H1 (cell line): ENCODE measurements around the gene MSI2. TPM values are rescaled to one million over a fixed set of nuclear protein-coding genes. Genes with fewer than 3 reads are reported as not detected.

Experiments
- CTCF ChIA-PET: fragments of 300-600 bp; sonication (Branson Sonifier 250); formaldehyde crosslinking; loops from one replicate; lab custom pipeline; 2021; ENCODE audit not compliant: partially characterized antibody; lab: Charles Lee
- POLR2A ChIA-PET: fragments of 300-600 bp; sonication (Branson Sonifier 250); formaldehyde crosslinking; loops from one replicate; lab custom pipeline; 2021; ENCODE audit warnings: inconsistent platforms; ENCODE audit not compliant: partially characterized antibody; lab: Charles Lee
- DNase-seq, 2 experiments: peaks; one replicate each; pipeline versions ENCODE4 v3.0.0 to v3.0.0-alpha.2; 2010 to 2022; ENCODE audit warnings: low spot score in 2 of 2, low read depth in 1 of 2, mixed read lengths in 1 of 2
- FAIRE-seq: peaks from 2 replicates; lab custom pipeline; 2011; peaks lifted over from hg19 to GRCh38; lab: Jason Lieb, UNC
- H2AFZ ChIP-seq: 2 replicates; pipeline ENCODE4 v1.8.1; 2012; ENCODE audit warnings: low read length, inconsistent platforms
- H2AK5ac ChIP-seq: 2 replicates; pipeline ENCODE4 v1.6.1; 2013; ENCODE audit warnings: low read depth, low read length
- H2BK120ac ChIP-seq: replicated peaks from 2 replicates; pipeline ENCODE3; 2013; ENCODE audit warnings: low read depth, low read length, inconsistent platforms
- H2BK12ac ChIP-seq: 2 replicates; pipeline ENCODE4 v1.6.1; 2013; ENCODE audit warnings: low read depth, low read length
- H2BK15ac ChIP-seq: 2 replicates; pipeline ENCODE4 v1.6.1; 2013; ENCODE audit warnings: low read length
- H2BK20ac ChIP-seq: 2 replicates; pipeline ENCODE4 v1.6.1; 2013; ENCODE audit warnings: low read length
- H2BK5ac ChIP-seq: 2 replicates; pipeline ENCODE4 v1.6.1; 2013; ENCODE audit warnings: low read depth, low read length
- H3K14ac ChIP-seq: 2 replicates; pipeline ENCODE4 v1.6.1; 2013; ENCODE audit warnings: inconsistent platforms; ENCODE audit not compliant: insufficient read length
- H3K18ac ChIP-seq: 2 replicates; pipeline ENCODE4 v1.6.1; 2013; ENCODE audit warnings: low read length; ENCODE audit errors: extremely low read depth
- H3K23ac ChIP-seq: 2 replicates; pipeline ENCODE4 v1.6.1; 2013; ENCODE audit warnings: inconsistent platforms; ENCODE audit not compliant: insufficient read length
- H3K23me2 ChIP-seq: 2 replicates; pipeline ENCODE4 v1.6.1; 2013; ENCODE audit warnings: low read depth, low read length
- H3K27ac ChIP-seq: 2 replicates; pipeline ENCODE4 v1.6.1; 2011; ENCODE audit warnings: low read depth, low read length, inconsistent platforms
- H3K27me3 ChIP-seq, 4 experiments: replicated peaks in 1 of 4; 1 replicate in 1 of 4; 2 replicates in 3 of 4; pipeline versions ENCODE4 v1.6.1 to v1.8.1; 2011 to 2013; ENCODE audit warnings: low read length in 3 of 4, mild to moderate bottlenecking in 3 of 4, inconsistent platforms in 2 of 4, mixed read lengths in 2 of 4, moderate library complexity in 1 of 4; ENCODE audit not compliant: control insufficient read depth in 3 of 4, insufficient read depth in 3 of 4; ENCODE audit errors: extremely low read depth in 1 of 4
- H3K36me3 ChIP-seq, 4 experiments: 2 replicates each; pipeline versions ENCODE4 v1.6.1 to v1.8.1; 2011 to 2013; ENCODE audit warnings: mild to moderate bottlenecking in 4 of 4, low read length in 3 of 4, moderate library complexity in 2 of 4, control low read depth in 1 of 4, inconsistent platforms in 1 of 4; ENCODE audit not compliant: insufficient read depth in 4 of 4, control insufficient read depth in 2 of 4
- H3K4ac ChIP-seq: replicated peaks from 2 replicates; pipeline ENCODE3; 2013; ENCODE audit warnings: low read length, low read depth, mixed read lengths, inconsistent platforms; ENCODE audit not compliant: insufficient read length
- H3K4me1 ChIP-seq, 4 experiments: replicated peaks in 1 of 4; 1 replicate in 1 of 4; 2 replicates in 3 of 4; pipeline versions ENCODE4 v1.6.1 to v1.8.1; 2011 to 2013; ENCODE audit warnings: low read length in 3 of 4, inconsistent platforms in 2 of 4, mixed read lengths in 1 of 4; ENCODE audit not compliant: insufficient read depth in 4 of 4, control insufficient read depth in 3 of 4
- H3K4me2 ChIP-seq, 2 experiments: 2 replicates each; pipeline versions ENCODE4 v1.6.1 to v1.8.1; 2011 to 2013; ENCODE audit warnings: low read depth in 2 of 2, low read length in 2 of 2, control low read depth in 1 of 2, inconsistent platforms in 1 of 2, mild to moderate bottlenecking in 1 of 2; ENCODE audit not compliant: insufficient read depth in 1 of 2
- H3K4me3 ChIP-seq, 4 experiments: fragments of 200-600, 300-600 bp in 1 of 4; sonication (generic), shearing (Covaris generic), sonication (Bioruptor Twin) in 1 of 4; 2 replicates each; pipeline versions ENCODE4 v1.5.1 to v1.8.1; 2011 to 2016; ENCODE audit warnings: low read length in 4 of 4, low read depth in 3 of 4, control low read depth in 2 of 4, inconsistent platforms in 2 of 4, mild to moderate bottlenecking in 2 of 4, mixed read lengths in 1 of 4, moderate library complexity in 1 of 4; ENCODE audit not compliant: insufficient read depth in 2 of 4; ENCODE audit errors: extremely low read depth in 1 of 4
- H3K56ac ChIP-seq: replicated peaks from 2 replicates; pipeline ENCODE3; 2013; ENCODE audit warnings: low read depth, mild to moderate bottlenecking, mixed read lengths, low read length, inconsistent platforms; ENCODE audit not compliant: insufficient read length
- H3K79me1 ChIP-seq: 2 replicates; pipeline ENCODE4 v1.6.1; 2013; ENCODE audit warnings: low read depth, low read length, control low read depth
- H3K79me2 ChIP-seq, 2 experiments: 2 replicates each; pipeline versions ENCODE4 v1.6.1 to v1.8.1; 2012 to 2013; ENCODE audit warnings: low read length in 2 of 2, mild to moderate bottlenecking in 2 of 2, inconsistent platforms in 1 of 2; ENCODE audit not compliant: insufficient read depth in 2 of 2, control insufficient read depth in 1 of 2
- H3K9ac ChIP-seq, 4 experiments: replicated peaks in 1 of 4; 1 replicate in 1 of 4; 2 replicates in 3 of 4; pipeline versions ENCODE4 v1.6.1 to v1.8.1; 2011 to 2013; ENCODE audit warnings: low read depth in 3 of 4, low read length in 3 of 4, control low read depth in 2 of 4, mild to moderate bottlenecking in 2 of 4, moderate library complexity in 2 of 4, inconsistent platforms in 1 of 4; ENCODE audit errors: extremely low read depth in 1 of 4
- H3K9me3 ChIP-seq, 2 experiments: 2 replicates each; pipeline versions ENCODE4 v1.6.1 to v1.8.1; 2012 to 2013; ENCODE audit warnings: mild to moderate bottlenecking in 2 of 2, moderate library complexity in 2 of 2, control low read depth in 1 of 2, inconsistent platforms in 1 of 2, low read depth in 1 of 2, low read length in 1 of 2, mixed read lengths in 1 of 2; ENCODE audit not compliant: insufficient read depth in 2 of 2
- H4K20me1 ChIP-seq, 2 experiments: replicated peaks in 1 of 2; 2 replicates each; pipeline versions ENCODE3 to v1.8.1; 2011 to 2013; ENCODE audit warnings: inconsistent platforms in 2 of 2, low read length in 2 of 2, mild to moderate bottlenecking in 1 of 2; ENCODE audit not compliant: insufficient read depth in 2 of 2, control insufficient read depth in 1 of 2
- H4K5ac ChIP-seq: 2 replicates; pipeline ENCODE4 v1.6.1; 2013; ENCODE audit warnings: low read length, low read depth, mixed read lengths, inconsistent platforms; ENCODE audit not compliant: insufficient read length
- H4K8ac ChIP-seq: 2 replicates; pipeline ENCODE4 v1.8.0; 2013; ENCODE audit warnings: mild to moderate bottlenecking, moderate library complexity, low read length, inconsistent platforms; ENCODE audit not compliant: insufficient read depth; ENCODE audit errors: extremely low read depth
- H4K91ac ChIP-seq: replicated peaks from 2 replicates; pipeline ENCODE3; 2013; ENCODE audit warnings: low read length, mixed read lengths, inconsistent platforms; ENCODE audit not compliant: insufficient read length
- CEBPB ChIP-seq: IDR thresholded peaks from 2 replicates; pipeline ENCODE4 v1.6.1; 2012; ENCODE audit warnings: low read depth, low read length
- HDAC2 ChIP-seq, 2 experiments: fragments of 300-600 bp in 1 of 2; sonication (generic) in 1 of 2; IDR thresholded peaks; 2 replicates each; pipeline ENCODE4 v1.6.1; 2011 to 2012; ENCODE audit warnings: low read depth in 2 of 2, low read length in 2 of 2, mild to moderate bottlenecking in 2 of 2, moderate library complexity in 2 of 2, borderline replicate concordance in 1 of 2, inconsistent platforms in 1 of 2
- HDAC6 ChIP-seq: IDR thresholded peaks from one replicate; pipeline ENCODE4 v1.7.1; 2012; ENCODE audit warnings: low read depth, mild to moderate bottlenecking, inconsistent platforms, low read length, moderate library complexity
- KDM1A ChIP-seq: fragments of 200-600, 300-600 bp; sonication (generic); IDR thresholded peaks from 2 replicates; pipeline ENCODE4 v1.7.1; 2016; ENCODE audit warnings: mild to moderate bottlenecking, low read length, borderline replicate concordance
- WGBS, 2 experiments: shearing (Covaris generic) in 1 of 2; methylation state at CpG; one replicate each; pipeline versions ENCODE4 v1.1.6 to v1.1.7; 2013 to 2015; ENCODE audit warnings: low lambda C conversion rate in 2 of 2, mixed read lengths in 2 of 2, inconsistent platforms in 1 of 2, low coverage in 1 of 2, missing lambda C conversion rate in 1 of 2; ENCODE audit not compliant: insufficient replicate concordance in 2 of 2, insufficient coverage in 1 of 2, insufficient read length in 1 of 2; ENCODE audit errors: extremely low coverage in 1 of 2, missing lambda C conversion rate in 1 of 2; 5-methylcytosine and 5-hydroxymethylcytosine counted together
- polyA plus RNA-seq, 7 experiments: library from polyadenylated mRNA; depleted of rRNA in 3 of 7; stranded (reverse) in 5 of 7; unstranded in 2 of 7; fragments of >200 nt in 5 of 7; fragments of 200-250 nt in 2 of 7; gene quantifications; 1 replicate in 5 of 7; 2 replicates in 1 of 7; 4 replicates in 1 of 7; pipeline versions ENCODE4 v1.2.1 to v1.2.3, GENCODE V29; 2011 to 2013; ENCODE audit warnings: missing spikeins in 2 of 7, mixed read lengths in 2 of 7
- total RNA-seq: library from RNA; stranded (reverse); fragmentation: NEBNext Ultra II Directional; extraction: Animal tissue kit (Norgen Biotek cat#: 25700); gene quantifications from 2 replicates; pipeline ENCODE4 v1.2.1, GENCODE V29; 2021
- TF ChIP-seq, protein P1 (sequence below), 3 experiments: IDR thresholded peaks; 1 replicate in 2 of 3; 2 replicates in 1 of 3; pipeline versions ENCODE4 v1.5.1 to v1.6.1; 2011; ENCODE audit warnings: low read length in 3 of 3, mild to moderate bottlenecking in 3 of 3, inconsistent platforms in 2 of 3, low read depth in 1 of 3, moderate library complexity in 1 of 3; ENCODE audit not compliant: insufficient read depth in 1 of 3; ENCODE audit errors: control extremely low read depth in 1 of 3

MSI2 gene
- total and polyA plus RNA-seq, 2 of the 8 experiments (the other 6 are each of a cell fraction or from before 2014, with no cell fraction given): 36.7 to 80.6 TPM

DNA sequence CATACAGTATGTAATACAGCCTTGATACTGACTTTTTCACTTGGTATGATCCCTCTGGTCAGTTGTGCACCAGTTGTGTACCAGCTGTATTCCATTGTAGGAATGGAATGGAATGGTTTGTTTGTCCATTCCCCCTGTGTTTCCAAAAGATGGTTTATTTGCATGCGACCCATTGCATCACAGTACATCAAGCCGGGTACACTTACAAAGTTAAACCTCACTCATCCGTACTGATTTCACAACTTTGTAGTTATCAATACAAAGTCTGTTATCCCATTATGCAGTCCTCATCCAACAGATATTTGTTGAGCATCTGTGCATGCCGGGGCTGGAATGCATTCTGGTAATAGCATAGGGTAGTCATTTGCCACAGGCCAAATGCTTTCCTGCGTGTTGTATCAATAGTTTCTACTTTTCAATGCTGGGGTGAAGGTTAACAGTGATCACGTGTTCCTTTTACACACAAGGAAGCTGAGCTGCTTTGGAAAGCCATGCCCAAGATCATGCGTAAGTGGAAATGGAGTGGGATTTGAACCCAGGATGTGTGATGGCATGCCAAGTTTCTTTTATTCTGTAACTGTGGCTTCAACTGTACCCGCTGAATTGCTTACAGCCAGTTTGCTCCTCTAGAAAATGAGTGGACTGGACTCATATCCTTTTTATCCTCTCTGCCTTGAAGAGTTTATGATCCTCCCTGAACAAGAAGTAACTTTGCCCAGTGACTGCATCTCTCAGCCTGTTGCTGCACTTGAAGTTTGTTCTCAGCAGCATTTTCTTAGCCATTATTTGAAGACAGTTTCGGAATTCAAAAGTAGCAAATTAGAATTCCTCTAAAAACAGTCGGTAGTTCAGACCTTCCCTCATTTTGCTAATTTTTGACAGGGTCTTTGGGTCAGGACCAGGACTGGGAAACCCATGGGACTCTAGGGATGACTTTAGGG lies 260.2 kb downstream of the MSI2 start:
- Histone ChIP-seq H3K79me2 (no peaks in the 10 kb centered on the region; a peak in 1 of 4 replicates), H4K20me1 (peaks cover 0 to 6% of the 10 kb centered on the region in 2 experiments), H4K91ac (no peak overlapping the region), H2BK20ac (no peak overlapping the region), H2BK120ac (no peak overlapping the region), H3K23ac (no peak overlapping the region), H3K4me2 (no peak overlapping the region), H3K27ac (no peak overlapping the region), H3K27me3 (no peaks in the 10 kb centered on the region), H2AK5ac (no peak overlapping the region), H4K5ac (no peak overlapping the region), H3K56ac (no peak overlapping the region), H3K79me1 (no peaks in the 10 kb centered on the region; the same call in 1 of the 2 replicates), H2BK12ac (no peak overlapping the region), H3K9ac (no peak overlapping the region), H3K23me2 (no peaks in the 10 kb centered on the region), H3K18ac (no peak overlapping the region), H3K36me3 (no peaks in the 10 kb centered on the region), H3K4ac (no peak overlapping the region), H4K8ac (no peak overlapping the region), H2BK5ac (no peak overlapping the region), H2BK15ac (no peak overlapping the region), H2AFZ (no peak overlapping the region), H3K9me3 (no peaks in the 10 kb centered on the region), H3K4me1 (peaks cover 2 to 12% (median 6%) of the 10 kb centered on the region in 4 experiments), H3K14ac (no peak overlapping the region), H3K4me3 (no peak overlapping the region)
- ChIA-PET CTCF (interaction anchor here (0.6 to 1.7 kb wide), 11 partner anchors 9 to 273 kb away, joined by 3 to 5 read pairs (median 4); no protein-coding TSS in a partner anchor), POLR2A (no interaction called here)
- no peak for FAIRE-seq
- 90% methylated on average over 10 of the region's 10 CpGs; no CpG with 5 or more reads in 1 of the 2 experiments for WGBS, 2 experiments
- no peak for DNase-seq
- TF ChIP-seq, protein P1, sequence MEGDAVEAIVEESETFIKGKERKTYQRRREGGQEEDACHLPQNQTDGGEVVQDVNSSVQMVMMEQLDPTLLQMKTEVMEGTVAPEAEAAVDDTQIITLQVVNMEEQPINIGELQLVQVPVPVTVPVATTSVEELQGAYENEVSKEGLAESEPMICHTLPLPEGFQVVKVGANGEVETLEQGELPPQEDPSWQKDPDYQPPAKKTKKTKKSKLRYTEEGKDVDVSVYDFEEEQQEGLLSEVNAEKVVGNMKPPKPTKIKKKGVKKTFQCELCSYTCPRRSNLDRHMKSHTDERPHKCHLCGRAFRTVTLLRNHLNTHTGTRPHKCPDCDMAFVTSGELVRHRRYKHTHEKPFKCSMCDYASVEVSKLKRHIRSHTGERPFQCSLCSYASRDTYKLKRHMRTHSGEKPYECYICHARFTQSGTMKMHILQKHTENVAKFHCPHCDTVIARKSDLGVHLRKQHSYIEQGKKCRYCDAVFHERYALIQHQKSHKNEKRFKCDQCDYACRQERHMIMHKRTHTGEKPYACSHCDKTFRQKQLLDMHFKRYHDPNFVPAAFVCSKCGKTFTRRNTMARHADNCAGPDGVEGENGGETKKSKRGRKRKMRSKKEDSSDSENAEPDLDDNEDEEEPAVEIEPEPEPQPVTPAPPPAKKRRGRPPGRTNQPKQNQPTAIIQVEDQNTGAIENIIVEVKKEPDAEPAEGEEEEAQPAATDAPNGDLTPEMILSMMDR (IDR thresholded peaks at IDR 0.05; ENCODE audit: control extremely low read depth in 1 of 3, insufficient read depth in 1 of 3, low read depth in 1 of 3, low read length in 3 of 3): no peak
- no peak for TF ChIP-seq HDAC2 (IDR thresholded peaks at IDR 0.05; ENCODE audit: borderline replicate concordance in 1 of 2, low read depth in 2 of 2, low read length in 2 of 2)
- TF ChIP-seq CEBPB: no peak
- TF ChIP-seq KDM1A: no peak
- TF ChIP-seq HDAC6: no peak
